Tibial artery (tissue), 4 donors: ENCODE results near the gene SCAF11.

Experiments
- DNase-seq, 2 donors: peaks; one replicate each; pipeline ENCODE4 v3.0.0-alpha.2; 2019
- H3K27ac ChIP-seq, 2 donors: fragments of 200-600 bp; sonication (generic) in 1 of 2; 1 replicate in 1 of 2; 2 replicates in 1 of 2; pipeline ENCODE4 v1.5.1; 2018 to 2019; ENCODE audit warnings: mild to moderate bottlenecking in 1 of 2
- H3K27me3 ChIP-seq, 2 donors: fragments of 200-600 bp; sonication (generic) in 1 of 2; one replicate each; pipeline versions ENCODE4 v1.5.1 to v1.6.0; 2016 to 2019
- H3K36me3 ChIP-seq, 3 donors: fragments of 200-600 bp; sonication (generic) in 2 of 3; one replicate each; pipeline ENCODE4 v1.5.1; 2016 to 2019; ENCODE audit warnings: mild to moderate bottlenecking in 2 of 3
- H3K4me1 ChIP-seq, 4 donors: fragments of 200-600 bp; sonication (generic) in 2 of 4; 1 replicate in 3 of 4; 2 replicates in 1 of 4; pipeline ENCODE4 v1.5.1; 2016 to 2019
- H3K4me3 ChIP-seq, 2 donors: fragments of 200-600 bp; sonication (generic) in 1 of 2; 1 replicate in 1 of 2; 2 replicates in 1 of 2; pipeline ENCODE4 v1.5.1; 2018 to 2019; ENCODE audit warnings: mild to moderate bottlenecking in 2 of 2
- H3K9me3 ChIP-seq, 3 donors: fragments of 200-600 bp; sonication (generic) in 1 of 3; one replicate each; pipeline ENCODE4 v1.5.1; 2016 to 2019
- intact Hi-C: fragments of 100-400 bp; cut with DNase I; formaldehyde crosslinking; loops from one replicate; pipeline ENCODE4 v1.15.0; 2023; ENCODE audit warnings: low total_unique reads
- TF ChIP-seq, protein P1 (sequence below), 2 experiments: fragments of 200-600 bp in 1 of 2; fragments of 450-650 bp in 1 of 2; IDR thresholded peaks; one replicate each; pipeline ENCODE4 v1.5.1; 2017 to 2019; ENCODE audit warnings: antibody characterized with exemption in 2 of 2, mild to moderate bottlenecking in 1 of 2, moderate library complexity in 1 of 2

Gene SCAF11

DNA sequence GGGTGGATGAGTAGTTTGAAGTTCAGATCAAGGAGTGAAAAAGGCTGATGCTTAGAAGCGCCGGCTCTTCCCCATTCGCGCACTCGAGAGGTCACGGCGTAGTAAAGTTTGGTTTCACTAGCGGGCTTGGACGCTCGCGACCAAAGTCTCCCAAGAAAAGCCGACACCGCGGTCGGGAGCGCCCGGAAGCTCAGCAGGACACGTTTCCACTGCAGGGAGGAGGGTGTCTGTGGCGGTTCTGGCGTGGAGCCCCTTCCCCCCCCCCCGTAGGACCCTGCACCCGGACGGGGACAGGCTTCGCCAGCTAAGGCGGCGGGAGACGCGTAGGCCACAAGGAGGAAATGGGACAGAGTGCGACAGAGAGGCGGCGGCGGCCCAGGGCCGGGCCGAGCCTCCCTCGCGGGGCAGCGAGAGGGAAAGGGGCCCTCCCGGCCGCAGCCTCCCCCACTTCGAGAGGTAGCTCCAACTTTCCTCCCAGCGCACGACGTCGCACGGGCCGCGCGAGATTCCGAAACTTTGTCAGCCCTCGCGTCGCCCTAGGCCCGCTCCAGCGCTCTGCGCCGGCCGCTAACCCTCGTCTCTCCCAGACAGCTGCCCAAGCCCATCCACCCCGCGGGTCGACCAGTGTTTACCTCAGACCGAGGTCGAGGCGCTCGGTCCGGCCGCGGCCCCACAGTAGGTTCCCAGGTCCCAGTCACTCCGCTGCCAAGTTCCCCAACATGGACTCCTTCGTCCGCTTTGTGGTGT is 480 bp downstream of the SCAF11 start:
- Histone ChIP-seq H3K27me3 (no peaks in the 10 kb centered on the region), H3K27ac (peak overlapping the region; percentile 99 to 100), H3K9me3 (no peaks in the 10 kb centered on the region), H3K36me3 (peaks cover 0 to under 1% (median 0%) of the 10 kb centered on the region in 3 donors), H3K4me1 (peaks cover 0 to 43% (median 35%) of the 10 kb centered on the region in 4 donors), H3K4me3 (peak overlapping the region; percentile 93 to 95)
- peak; percentile 63 to 85 for DNase-seq
- intact Hi-C loops = loop anchor here (2.0 kb wide), 1 partner anchor 261 kb away; the partner anchor contains the start of gene ARID2
- TF ChIP-seq, protein P1, sequence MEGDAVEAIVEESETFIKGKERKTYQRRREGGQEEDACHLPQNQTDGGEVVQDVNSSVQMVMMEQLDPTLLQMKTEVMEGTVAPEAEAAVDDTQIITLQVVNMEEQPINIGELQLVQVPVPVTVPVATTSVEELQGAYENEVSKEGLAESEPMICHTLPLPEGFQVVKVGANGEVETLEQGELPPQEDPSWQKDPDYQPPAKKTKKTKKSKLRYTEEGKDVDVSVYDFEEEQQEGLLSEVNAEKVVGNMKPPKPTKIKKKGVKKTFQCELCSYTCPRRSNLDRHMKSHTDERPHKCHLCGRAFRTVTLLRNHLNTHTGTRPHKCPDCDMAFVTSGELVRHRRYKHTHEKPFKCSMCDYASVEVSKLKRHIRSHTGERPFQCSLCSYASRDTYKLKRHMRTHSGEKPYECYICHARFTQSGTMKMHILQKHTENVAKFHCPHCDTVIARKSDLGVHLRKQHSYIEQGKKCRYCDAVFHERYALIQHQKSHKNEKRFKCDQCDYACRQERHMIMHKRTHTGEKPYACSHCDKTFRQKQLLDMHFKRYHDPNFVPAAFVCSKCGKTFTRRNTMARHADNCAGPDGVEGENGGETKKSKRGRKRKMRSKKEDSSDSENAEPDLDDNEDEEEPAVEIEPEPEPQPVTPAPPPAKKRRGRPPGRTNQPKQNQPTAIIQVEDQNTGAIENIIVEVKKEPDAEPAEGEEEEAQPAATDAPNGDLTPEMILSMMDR (IDR thresholded peaks at IDR 0.05) = no peak

DNA sequence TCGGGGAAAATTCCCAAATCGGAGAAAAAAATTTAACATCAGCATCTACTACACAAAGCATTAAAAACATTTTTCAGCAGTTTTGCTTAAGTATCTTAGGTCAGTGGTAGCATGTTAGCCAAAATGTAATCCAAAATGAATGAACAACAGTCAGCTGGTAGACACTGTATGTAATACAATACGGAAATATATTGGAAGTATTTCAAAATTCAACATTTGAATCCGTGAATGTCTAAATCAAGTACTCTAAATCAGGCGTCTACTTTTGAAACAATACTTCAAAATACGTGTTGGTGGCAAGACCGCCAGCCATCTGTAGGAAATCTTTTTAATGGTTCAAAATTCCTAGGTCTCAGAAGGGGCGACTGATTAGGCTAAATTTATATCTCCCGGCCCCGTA is 1.1 kb downstream of the SCAF11 start:
- H3K4me1 ChIP-seq = peaks cover 0 to 49% (median 36%) of the 10 kb centered on the region in 4 donors
- H3K4me3 ChIP-seq = peak overlapping the region; percentile 93 to 95
- TF ChIP-seq, protein P1 (IDR thresholded peaks at IDR 0.05) = no peak
- H3K27me3 ChIP-seq = no peaks in the 10 kb centered on the region
- no peak for DNase-seq
- peaks cover 0 to 5% (median 0%) of the 10 kb centered on the region in 3 donors for H3K36me3 ChIP-seq
- intact Hi-C loops = no loop called here
- no peaks in the 10 kb centered on the region for H3K9me3 ChIP-seq
- peak overlapping the region; percentile 99 to 100 for H3K27ac ChIP-seq

DNA sequence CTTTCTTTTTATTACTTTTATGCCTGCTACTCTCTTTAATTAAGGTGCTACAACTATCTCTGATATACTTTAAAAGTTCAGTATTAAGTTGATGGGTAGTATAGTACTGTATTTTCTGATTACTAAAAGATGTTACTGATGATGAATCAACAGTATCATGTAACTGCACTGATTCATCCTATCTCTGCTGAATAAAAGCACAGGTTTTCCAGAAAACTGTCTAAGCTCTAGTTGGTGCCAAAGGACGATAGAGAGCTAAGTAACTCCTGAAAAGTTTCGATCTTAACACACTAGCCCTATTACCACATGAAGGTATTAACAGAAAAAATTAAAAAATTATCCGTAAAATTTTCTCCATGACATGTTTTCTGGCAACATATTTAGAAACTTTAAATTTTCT is 2.1 kb downstream of the SCAF11 start:
- TF ChIP-seq, protein P1 (IDR thresholded peaks at IDR 0.05) = no peak
- Histone ChIP-seq H3K36me3 (peaks cover 0 to 5% (median 0%) of the 10 kb centered on the region in 3 donors), H3K4me1 (peaks cover 0 to 60% (median 36%) of the 10 kb centered on the region in 4 donors), H3K9me3 (no peaks in the 10 kb centered on the region), H3K4me3 (peak overlapping the region in 1 of 2 donors; percentile 10), H3K27ac (peak overlapping the region in 1 of 2 donors; percentile 100), H3K27me3 (no peaks in the 10 kb centered on the region)
- DNase-seq = no peak
- intact Hi-C loops = no loop called here

DNA sequence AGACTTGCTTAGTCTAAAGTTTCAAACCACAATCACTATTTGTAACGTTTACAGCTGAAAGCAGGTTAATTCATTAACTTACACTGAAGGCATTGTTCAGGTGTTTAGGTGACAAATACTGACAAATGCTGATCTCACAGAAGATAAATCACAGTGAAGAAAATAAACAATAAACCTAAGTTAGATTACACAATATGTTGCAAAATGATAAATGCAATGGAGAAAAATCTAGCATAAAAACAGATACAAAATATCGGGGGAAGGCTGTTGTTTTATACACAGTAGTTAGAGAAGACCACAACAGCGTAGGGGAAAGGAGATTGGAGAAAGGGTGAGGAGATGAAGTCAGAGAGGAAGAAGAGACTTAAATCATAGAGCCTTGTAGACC is 3.0 kb downstream of the SCAF11 start:
- intact Hi-C loops = no loop called here
- Histone ChIP-seq H3K36me3 (peaks cover 0 to 5% (median 0%) of the 10 kb centered on the region in 3 donors), H3K4me3 (no peak overlapping the region), H3K4me1 (peaks cover 0 to 68% (median 38%) of the 10 kb centered on the region in 4 donors), H3K27ac (no peak overlapping the region), H3K9me3 (no peaks in the 10 kb centered on the region), H3K27me3 (no peaks in the 10 kb centered on the region)
- TF ChIP-seq, protein P1 (IDR thresholded peaks at IDR 0.05) = no peak
- DNase-seq = no peak

DNA sequence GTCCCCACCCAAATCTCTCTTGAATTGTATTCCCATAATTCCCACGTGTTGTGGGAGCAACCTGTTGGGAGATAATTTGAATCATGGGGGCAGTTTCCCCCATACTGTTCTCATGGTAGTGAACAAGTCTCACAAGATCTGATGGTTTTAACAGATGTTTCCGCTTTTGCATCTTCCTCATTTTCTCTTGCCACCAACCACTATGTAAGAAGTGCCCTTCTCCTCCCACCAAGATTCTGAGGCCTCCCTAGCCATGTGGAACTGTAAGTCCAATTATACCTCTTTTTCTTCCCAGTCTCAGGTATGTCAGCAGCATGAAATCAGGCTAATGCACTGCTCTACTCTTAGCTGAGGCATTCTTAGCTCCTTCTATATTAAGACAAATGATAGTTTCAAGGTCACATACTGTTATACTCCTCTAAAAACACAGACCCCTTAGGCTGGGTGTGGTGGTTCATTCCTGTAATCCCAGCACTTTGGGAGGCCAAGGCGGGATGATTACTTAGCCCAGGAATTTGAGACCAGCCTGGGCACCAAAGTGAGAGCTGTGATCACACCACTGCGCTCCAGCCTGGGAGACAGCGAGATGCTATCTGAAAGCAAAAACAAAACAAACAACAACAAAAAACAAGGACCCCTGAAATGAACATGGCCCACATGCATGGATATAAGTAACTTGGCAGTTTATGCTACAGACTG is 3.6 kb downstream of the SCAF11 start:
- no peak for DNase-seq
- H3K4me3 ChIP-seq = no peak overlapping the region
- intact Hi-C loops = no loop called here

More for the DNA sequence above, 3.6 kb downstream of the SCAF11 start:
- Histone ChIP-seq H3K4me1 (peaks cover 0 to 72% (median 39%) of the 10 kb centered on the region in 4 donors), H3K27ac (no peak overlapping the region), H3K27me3 (no peaks in the 10 kb centered on the region), H3K9me3 (no peaks in the 10 kb centered on the region), H3K36me3 (peaks cover 0 to 5% (median 0%) of the 10 kb centered on the region in 3 donors)
- TF ChIP-seq, protein P1 (IDR thresholded peaks at IDR 0.05) = no peak
